CD4-positive, alpha-beta T cell treated with Interferon gamma for 1 hour (primary cell): ENCODE measurements around the gene MAT1A.
"Not testable (repeated sequence)": the region's sequence is repeated elsewhere in the genome, so short reads cannot be mapped to it uniquely, and the experiment has no call there.

Source experiments
- DNase-seq: peaks from one replicate; pipeline ENCODE4 v3.0.0-alpha.2; 2020

MAT1A gene

DNA sequence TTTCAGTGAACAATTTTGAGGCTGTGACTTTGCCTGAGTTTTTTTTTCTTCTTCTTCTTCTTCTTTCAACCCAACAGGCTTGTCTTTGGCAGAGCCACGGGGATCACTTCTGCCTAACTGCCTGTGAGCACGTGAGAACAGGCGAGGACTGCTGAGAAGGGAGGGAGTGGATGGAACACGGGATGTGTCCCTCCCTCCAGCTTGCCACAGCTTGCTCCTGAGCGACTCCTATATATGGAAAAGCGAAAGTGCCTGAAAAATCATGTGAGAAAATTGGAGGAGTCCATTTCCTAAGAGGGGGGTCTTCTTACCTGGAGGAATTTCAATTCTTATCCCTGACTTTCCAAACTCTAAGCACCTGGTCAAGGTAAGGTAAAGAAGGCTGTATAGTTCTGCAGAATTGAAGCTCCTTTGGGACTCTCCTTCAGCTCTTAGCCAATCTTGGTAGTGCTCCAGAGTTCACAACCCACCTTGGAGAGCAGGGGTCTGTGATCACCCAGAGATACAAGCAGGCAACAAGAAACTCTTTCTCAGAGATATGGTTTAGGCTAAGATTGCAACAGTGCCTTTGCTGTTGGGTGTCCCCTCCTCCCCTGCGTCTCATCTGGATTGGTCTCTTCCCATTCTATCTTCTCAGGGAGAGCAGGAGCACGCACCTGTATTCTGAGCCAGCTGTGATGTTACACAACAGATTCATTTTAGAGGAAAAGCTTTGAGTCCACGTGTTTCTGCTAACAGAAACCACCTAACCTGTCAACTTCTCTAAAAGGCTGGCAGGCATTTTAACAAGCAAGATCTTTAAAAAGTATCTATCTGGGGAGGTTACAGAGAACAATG is at the start of gene MAT1A:
Gene MAT1A, minus strand, starts transcription at position 208 of the 837 bp plus-strand sequence. CDS start 235 bp downstream, outside the sequence.
- DNase-seq = no peak

DNA sequence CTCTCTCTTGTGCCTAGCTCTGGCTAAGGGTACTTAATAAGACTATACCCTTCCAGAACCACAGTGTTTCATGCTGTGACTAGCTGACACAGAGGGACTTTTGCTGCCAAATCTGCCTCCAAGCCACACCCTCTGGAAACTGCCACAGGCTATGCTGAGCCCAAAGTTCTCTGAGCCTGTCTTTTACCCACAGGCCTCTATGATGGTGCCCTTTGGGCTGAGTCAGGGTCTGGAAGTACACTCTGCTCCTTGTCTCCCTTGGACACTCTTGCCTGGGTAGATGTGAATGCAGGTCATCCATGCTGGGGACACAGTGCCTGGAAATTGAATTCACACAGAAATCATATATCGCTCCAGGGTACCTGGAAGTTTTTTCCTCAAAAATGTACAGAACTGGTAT is 44.5 kb upstream of the MAT1A start:
- DNase-seq = no peak

DNA sequence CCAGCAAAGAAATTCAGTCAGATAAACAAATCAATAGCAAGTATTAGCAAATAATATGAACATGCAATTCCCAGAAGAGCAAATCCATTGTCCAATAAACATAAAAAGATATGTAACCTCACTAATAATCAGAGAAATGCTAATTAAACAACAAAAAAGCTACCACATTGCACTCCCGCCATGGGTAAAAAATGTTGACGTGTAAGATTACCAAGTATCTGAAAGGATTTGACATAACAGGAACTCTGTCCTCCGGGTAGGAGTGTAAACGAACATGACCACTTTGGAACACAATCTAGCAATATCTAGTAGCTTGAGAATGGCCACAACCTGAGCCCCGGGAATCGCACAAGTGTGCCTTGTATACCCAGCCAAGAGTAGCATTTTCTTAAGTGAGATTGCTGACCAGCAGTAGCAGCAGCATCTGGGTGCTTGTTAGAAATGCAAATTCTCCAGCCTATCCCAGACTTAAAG is 35.5 kb upstream of the MAT1A start:
- DNase-seq = no peak

DNA sequence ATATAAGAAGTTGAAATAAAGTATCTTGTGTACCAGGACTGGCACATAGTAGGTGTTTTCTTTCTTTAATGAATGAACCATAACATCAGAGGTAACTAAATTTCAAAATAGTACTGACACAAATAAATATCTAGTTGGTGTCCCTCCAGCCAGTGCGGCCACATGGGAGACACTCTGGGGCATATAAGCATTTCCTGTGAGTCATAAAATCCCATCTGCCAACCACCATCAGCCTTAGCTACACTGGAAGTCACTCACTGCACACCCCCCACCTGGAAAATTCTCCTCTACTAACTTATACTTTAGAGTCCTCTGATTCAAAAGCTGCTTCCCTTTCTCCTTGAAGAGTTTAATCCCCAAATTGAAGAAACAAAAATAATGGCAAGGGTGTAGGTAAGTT is 34.6 kb upstream of the MAT1A start:
- DNase-seq = no peak

DNA sequence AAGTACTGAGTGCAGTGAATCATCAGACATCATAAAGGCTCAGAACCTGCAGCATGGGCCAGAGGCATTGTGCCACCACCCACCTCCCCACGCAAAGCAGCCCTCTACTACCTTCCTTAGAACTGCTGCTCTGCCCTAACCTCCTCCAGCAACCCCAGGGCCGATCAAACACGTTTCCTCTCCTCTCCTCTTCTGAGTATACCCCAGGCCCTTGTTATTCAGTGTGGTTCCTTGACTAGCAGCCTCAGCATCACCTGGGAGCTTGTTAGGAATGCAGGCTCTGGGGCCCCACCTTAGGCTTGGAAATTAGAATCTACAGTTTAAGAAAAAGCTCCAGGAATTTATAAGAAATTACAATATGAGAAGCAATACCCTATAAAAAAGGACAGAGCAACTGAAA is 33.9 kb upstream of the MAT1A start:
- no peak for DNase-seq

DNA sequence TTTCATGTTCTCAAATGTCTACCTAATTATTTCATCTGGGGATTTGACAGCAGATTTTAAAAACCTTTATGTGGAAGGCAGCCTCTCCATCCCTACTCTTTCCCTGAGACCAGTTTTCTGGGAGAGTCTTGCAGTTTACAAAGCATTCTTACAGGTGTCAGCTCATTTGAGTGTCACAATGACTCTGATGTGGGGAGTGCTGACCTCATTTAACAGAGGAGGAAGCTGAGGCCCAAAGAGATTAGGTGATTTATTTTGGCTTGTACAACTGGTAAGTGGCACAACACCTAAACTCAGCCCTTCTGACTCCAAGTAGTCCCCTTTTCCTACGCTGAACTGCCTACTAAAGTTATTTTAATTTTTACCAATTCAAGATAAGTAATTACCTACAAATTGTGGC is 33.3 kb upstream of the MAT1A start:
- no peak for DNase-seq

DNA sequence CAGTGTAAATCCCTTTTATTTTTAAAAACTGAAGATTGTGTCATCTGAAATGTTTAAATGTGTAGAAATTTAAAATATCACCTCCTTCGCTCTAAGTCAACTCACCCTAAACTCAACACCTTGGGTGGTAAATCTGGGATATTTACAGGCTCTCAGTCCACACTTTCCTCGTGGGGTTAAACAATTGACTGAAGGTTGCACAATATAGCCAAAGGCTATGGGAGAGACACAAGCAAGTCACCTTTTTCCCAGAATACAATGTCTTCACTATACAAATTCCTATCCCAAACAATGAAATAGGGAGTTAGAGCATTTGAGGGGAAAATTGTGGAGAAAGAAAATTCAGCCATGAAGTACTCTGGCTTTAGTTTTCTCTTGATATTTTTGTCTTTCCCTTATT is 32.7 kb upstream of the MAT1A start:
- no peak for DNase-seq

DNA sequence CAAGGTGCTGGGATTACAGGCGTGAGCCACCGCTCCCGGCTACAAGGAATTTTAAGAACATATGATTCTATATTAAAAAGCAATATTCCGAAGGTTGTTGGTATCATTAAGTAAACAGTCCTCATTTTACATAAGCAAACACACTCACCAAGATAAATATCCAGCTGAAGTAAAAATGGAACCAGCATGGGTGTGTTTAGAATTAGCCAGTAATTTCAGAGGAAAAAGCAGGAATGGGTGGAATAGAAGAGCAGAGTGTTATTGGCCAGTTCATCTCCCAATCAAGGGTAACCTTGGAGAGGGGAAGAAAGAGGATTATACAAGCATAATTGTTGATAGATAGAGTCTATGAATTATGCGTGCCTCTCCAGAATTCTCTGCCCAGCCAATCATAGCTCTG is 31.7 kb upstream of the MAT1A start:
- no peak for DNase-seq

DNA sequence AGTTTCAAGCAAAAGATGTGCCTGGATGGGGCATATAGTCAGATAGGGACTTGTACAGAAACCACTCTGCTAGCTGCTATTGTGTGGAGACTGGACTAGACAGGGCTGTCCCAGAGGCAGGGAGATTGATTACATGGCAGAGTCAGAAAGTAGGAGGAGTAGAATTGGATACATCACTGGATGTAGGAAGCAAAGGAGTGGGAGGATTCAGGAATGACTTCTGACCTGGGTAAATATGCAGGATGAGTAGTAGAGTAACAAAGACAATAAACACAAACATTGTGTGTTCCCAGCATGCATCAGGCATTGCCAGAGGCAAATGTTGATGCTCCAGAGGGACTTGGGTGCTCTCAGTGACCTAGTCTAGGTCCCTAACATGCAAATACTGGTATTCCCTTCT is 30.9 kb upstream of the MAT1A start:
- DNase-seq = no peak

DNA sequence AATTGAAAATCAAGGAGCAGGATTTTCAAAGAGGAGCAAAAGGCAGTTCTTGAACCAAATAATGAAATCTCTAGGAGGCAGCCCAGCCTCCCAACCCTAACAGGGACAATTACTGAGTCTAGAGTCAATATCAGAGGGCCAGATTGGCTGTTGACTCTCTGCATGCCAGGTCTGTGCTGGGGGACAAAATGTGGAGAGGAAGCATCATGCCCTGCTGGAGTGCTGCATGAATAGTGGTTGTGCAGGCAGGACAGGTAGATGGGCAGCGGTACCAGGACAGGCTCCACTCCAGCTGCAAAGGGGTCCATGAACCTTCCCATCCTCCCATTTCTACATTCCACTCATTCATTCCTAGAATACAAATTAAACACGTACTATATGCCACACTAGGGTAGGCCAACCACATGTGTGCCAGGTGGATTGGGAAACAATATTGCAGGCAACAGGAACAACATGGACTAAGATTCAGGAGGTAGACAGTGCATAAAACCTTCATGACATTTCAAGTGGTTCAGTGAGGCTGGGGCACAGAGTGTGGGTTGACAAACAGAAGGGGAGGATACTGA is 30.4 kb upstream of the MAT1A start:
- no peak for DNase-seq

DNA sequence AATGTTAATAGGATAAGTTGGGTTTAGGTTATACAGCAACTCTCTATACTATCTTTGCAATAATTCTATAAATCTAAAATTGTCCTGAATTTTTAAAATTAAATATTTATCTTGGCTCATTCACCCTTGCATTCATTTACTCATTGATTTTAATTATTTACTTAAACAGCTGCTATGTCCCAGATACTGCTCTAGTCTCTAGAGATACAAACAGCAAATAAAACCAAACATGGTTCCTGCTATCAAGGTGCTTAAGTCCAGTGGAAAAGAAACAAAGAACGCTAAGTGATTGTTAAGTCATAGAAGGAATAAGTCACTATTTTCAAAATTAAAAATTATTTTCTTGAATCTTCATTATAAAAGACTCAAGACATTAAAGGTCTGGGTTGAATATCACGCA is 29.9 kb upstream of the MAT1A start:
- DNase-seq = no peak

DNA sequence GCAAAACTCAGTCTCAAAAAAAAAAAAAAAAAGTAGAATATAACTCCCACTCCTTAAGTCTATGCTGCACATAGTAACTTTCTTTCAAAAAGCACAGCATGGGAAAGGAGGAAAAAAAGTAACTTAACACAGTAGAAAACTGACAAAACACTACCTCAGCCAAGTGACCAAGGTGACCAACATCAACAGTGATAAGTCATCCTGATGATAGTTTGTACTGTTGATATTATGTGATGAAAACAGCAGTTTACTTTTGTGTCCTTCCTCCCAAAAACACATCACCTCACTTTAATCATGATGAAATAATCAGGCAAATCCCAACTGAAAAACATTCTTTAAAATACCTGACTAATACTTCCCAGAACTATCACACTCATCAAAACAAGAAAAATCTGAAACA is 29.3 kb upstream of the MAT1A start:
- no peak for DNase-seq

DNA sequence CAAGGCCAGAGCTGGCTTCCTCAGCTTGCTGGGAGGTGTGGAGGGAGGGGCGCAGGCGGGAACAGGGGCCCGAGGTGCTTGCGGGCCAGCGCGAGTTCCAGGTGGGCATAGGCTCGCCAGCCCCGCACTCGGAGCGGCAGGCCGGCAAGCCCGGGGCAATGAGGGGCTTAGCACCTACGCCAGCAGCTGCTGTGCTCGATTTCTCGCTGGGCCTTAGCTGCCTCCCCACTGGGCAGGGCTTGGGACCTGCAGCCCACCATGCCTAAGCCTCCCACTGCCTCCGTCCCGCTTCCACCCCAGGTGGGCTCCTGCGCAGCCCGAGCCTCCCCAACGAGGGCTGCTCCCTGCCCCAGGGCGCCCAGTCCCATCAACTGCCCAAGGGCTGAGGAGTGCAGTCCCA is 25.9 kb upstream of the MAT1A start:
- DNase-seq = no peak

DNA sequence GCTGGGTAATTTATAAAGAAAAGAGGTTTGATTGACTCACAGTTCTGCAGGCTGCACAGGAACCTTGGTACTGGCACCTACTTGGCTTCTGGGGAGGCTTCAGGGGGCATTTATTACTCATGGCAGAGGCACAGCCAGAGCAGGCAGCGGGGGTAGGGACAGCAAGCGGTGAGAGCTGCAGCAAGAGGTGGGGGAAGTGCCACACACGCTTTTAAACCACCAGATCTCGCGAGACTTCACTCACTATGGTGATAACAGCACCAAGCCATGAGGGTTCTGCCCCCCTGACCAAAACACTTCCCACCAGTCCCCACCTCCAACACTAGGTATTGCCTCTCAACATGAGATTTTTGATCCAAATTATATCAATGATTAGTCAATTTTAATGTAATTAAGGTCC is 24.1 kb upstream of the MAT1A start:
- no peak for DNase-seq

DNA sequence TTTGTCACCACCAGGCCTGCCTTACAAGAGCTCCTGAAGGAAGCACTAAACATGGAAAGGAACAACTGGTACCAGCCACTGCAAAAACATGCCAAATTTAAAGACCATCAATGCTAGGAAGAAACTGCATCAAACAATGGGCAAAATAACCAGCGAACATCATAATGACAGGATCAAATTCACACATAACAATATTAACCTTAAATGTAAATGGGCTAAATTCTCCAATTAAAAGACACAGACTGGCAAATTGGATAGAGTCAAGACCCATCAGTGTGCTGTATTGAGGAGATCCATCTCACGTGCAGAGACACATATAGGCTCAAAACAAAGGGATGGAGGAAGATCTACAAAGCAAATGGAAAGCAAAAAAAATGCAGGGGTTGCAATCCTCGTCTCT is 16.5 kb upstream of the MAT1A start:
- DNase-seq = not testable (repeated sequence)

DNA sequence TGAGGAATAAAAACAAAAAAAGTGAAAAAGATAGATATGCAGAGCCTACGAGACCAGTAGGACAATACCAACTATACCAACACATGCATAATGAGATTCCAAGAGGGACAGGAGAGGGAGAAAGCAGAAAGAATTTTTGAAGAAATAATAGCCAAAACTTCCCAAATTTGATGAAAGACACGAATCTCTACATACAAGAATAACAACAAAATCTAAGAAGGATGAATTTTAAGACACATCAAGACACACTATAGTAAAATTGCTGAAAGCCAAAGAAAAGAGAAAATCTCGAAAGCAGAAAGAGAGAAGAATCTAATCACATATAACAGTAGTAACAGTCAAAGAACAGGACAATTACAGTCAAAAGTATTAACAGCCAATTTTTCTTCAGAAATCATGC is 7.5 kb upstream of the MAT1A start:
- no peak for DNase-seq

DNA sequence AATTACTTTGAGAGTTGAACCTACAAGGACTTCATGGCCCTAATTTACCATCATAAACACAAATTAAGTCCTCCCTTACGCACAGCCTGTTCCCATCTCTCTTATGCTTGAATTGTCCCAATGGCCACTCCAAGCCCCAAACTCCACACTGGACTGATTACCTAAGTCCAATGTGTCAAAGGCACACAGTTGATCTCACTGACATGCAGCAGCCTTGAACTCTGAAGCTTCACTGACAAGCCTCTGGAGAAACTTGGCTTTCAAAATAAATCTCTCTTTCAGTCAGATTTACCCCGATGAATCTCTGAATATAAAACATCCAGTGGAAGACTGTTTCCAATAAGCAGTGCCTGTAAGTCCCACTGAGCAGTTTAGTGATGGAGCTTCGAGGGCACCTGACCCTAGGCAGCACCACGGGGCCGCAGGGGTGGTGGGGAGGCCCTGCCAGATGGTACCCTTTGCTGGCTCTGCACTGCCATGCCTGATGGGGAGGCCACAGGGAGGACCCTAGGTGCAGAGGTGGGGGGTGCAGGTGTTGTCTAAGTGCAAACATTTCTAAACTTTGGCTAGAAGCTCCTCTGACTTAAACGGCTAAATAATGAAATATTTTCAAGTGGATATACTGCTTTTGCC is 3.3 kb upstream of the MAT1A start:
- no peak for DNase-seq

DNA sequence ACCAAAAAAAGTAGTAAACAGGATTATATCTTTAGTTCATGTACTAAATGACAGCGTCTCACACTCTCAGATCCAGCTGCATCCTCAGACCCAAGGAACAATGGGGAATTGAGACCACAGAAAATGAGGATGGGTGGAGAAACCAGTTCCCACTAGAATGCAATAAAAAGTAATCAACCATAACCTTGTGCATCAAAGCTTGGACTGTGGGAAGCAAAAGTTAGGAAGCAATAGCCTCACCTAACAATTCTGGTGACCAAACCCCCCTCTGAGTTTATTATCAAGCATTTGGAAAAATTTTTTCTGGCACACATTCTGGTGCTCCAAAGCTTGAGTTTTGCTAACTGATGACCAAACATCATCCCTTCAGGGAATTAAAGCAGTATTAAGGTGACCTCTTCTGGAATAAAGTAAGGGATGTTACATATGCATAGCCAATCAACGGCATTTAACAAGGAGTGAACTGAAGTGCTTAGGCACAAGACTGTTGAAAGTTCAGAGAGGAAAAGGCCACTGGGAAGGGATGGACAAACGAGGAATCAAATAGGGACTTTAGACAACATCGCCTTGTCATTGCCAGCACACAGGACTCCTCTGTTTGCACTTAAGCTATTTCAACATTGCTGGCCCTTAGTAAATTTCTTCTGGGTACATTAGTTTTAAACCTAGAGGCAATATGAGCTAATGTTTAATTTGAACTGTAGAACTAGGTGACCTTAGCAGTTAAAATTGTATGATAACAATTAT is 1.2 kb upstream of the MAT1A start:
- no peak for DNase-seq

DNA sequence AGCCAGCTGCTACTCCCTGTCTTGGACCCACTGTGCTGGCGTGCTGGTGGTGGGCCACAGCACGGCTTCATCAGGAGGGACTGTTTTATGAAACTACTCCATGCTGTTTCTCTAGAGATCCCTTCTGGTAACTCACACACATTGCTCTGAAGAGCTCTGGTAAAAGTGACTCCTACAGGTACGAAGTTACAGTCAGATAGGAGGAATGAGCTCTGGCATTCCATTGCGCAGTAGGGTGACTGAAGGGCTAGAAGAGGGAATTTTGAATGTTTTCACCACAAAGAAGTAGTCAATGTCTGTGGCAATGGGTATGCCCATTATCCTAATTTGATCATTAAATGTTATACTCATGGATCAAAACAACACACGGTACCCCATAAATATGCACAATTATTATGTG is 609 bp downstream of the MAT1A start:
- DNase-seq = no peak

DNA sequence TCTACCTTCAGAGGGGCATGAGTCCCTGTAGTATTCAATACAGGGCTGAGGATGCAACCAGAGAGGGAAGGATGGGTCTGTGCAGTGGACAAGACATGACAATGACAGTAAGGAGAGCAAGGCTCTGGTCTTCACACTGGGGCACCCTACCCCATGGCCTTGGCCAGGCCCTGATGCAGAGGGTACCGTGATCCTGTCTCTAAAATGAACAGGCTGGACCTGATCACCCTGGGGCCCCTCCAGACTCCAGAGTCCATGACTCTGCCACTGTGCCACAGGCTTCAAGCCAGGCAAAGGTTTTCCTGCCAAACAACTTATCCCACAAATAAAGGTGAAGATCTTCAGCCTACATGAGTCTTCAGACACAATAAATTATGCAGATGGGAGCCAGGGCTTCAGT is 4.9 kb downstream of the MAT1A start:
- no peak for DNase-seq

DNA sequence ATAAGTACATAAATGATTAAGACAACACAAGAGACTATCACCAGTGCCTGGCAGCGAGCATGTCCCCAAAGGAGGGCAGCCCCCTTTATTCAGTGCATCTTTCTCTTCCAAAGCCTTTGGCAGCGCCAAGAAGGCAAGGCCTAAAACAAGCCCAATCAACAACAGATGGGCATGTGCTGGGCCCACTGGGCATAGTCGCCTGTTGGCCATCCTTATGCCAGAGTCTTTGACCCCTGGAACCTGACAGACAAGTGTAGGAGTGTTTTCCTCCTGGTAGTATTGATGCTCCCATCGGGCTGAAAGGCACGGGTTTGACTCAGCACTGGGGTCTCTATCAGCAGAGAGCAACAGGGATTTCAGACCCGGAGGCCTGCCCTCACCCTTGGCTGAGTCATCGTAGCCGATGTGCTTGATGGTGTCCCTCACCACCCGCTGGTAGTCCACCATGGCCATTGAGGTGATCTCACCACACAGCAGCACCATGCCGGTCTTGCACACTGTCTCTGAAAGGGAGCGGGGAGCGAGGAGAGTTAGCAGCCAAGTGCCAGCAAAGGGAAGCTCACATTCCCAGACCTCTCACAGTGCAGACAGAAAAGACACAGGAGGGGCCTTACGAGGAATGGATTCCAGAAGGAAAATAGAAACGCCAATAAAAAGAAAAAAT is 5.8 kb downstream of the MAT1A start:
- DNase-seq = no peak

DNA sequence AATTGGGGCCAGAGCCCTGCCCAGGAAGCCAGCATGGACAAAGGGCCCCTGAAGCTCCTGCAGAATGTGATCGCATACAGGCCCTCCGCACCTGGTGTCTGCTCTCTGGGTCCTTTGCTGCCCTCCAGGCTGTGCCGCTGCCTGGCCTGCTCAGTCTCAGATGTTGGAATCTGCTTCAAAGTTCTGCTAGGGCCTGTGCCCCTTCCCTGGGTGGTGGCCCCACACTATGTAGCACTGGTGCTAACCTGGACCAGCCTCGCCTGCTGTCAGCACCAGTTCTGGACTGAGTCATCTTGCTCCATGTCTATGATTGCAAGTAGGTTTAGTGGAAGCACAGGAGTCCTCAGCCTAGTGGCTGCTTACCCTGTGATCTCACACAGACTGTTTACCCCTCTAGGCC is 6.3 kb downstream of the MAT1A start:
- no peak for DNase-seq
